ENCODE results near the gene ASPHD2. TPM values are rescaled to one million over a fixed set of nuclear protein-coding genes. Genes with fewer than 3 reads are reported as not detected.

The ASPHD2 gene
- total RNA-seq, 1 experiment from 2014 or later: 7.1 TPM

- Histone ChIP-seq H3K23me2 (ENCODE audit: insufficient read length, low read depth, low read length, poor library complexity, severe bottlenecking) (no peaks in the 10 kb centered on the region), H2BK20ac (ENCODE audit: low read depth, low read length, poor library complexity, severe bottlenecking) (no peak overlapping the region), H4K20me1 (ENCODE audit: control insufficient read depth, insufficient read depth, insufficient read length) (no peaks in the 10 kb centered on the region), H2AFZ (ENCODE audit: low read length) (no peak overlapping the region), H3K27me3 (ENCODE audit: insufficient read depth, low read length) (no peaks in the 10 kb centered on the region), H2BK15ac (ENCODE audit: low read depth, low read length) (no peak overlapping the region), H3K9ac (ENCODE audit: extremely low read depth, insufficient read length, low read length) (no peak overlapping the region), H2BK5ac (ENCODE audit: insufficient read length, low read length) (no peak overlapping the region), H3K18ac (ENCODE audit: insufficient read length, low read depth, low read length) (no peak overlapping the region), H3K9me3 (ENCODE audit: control insufficient read depth, low read depth, low read length) (no peaks in the 10 kb centered on the region), H3K79me1 (ENCODE audit: insufficient read depth, low read depth, low read length, poor library complexity, severe bottlenecking) (peaks cover 6% of the 10 kb centered on the region), H3K27ac (ENCODE audit: insufficient read length, low read depth, low read length) (no peak overlapping the region), H3T11ph (ENCODE audit: low read length) (no peak overlapping the region), H4K5ac (ENCODE audit: insufficient read length, low read depth, low read length) (no peak overlapping the region), H2AK5ac (ENCODE audit: insufficient read length, low read length) (no peak overlapping the region), H3K79me2 (ENCODE audit: insufficient read depth, low read length) (peaks cover 3% of the 10 kb centered on the region; the same call in 1 of the 2 replicates), H3K4me2 (ENCODE audit: insufficient read depth, insufficient read length, low read length) (peak overlapping the region; percentile 13), H3K14ac (ENCODE audit: insufficient read depth, low read length) (no peak overlapping the region), H3K4me1 (ENCODE audit: insufficient read depth, low read length) (no peaks in the 10 kb centered on the region; the same call in 1 of the 2 replicates), H4K91ac (ENCODE audit: insufficient read length, low read depth, low read length) (no peak overlapping the region), H3K23ac (ENCODE audit: insufficient read length, low read depth, low read length) (no peak overlapping the region), H3K56ac (ENCODE audit: insufficient read length, low read depth, low read length) (no peak overlapping the region), H4K8ac (replicated peaks; ENCODE audit: insufficient read length, low read depth, low read length) (no peak overlapping the region), H2BK12ac (ENCODE audit: insufficient read length, low read depth, low read length) (no peak overlapping the region), H3K4ac (ENCODE audit: low read depth, low read length) (no peak overlapping the region), H2BK120ac (ENCODE audit: low read depth, low read length, poor library complexity, severe bottlenecking) (no peak overlapping the region)
- Mint-ChIP-seq H3K4me1 (peaks cover 34% of the 10 kb centered on the region in 2 experiments), H3K36me3 (ENCODE audit: insufficient read depth in 1 of 3, low read depth in 3 of 3) (peaks cover 10 to 50% (median 38%) of the 10 kb centered on the region in 3 experiments; a peak in 6 of 7 replicates), H3K27ac (peak overlapping the region in 1 of 3 experiments; percentile 20; a peak in 1 of 7 replicates), H3K4me3 (peak overlapping the region in 1 of 2 experiments; percentile 54; a peak in 3 of 5 replicates), H3K9me3 (no peaks in the 10 kb centered on the region; a peak in 1 of 5 replicates), H3K27me3 (ENCODE audit: low read depth) (no peaks in the 10 kb centered on the region)
- no CpG with 5 or more reads among the region's 12 CpGs for WGBS (ENCODE audit: extremely low coverage, insufficient read length, low lambda C conversion rate)
- no peak for TF ChIP-seq CTCF (conservative IDR thresholded peaks at IDR 0.05)
- no peak for DNase-seq
These were observed 50.2 kb downstream of the ASPHD2 start for GRCh38 chr22:26479043-26479791.
